SJSA1 (cell line): ENCODE measurements around the gene ZNF280C. TPM values are rescaled to one million over a fixed set of nuclear protein-coding genes. Genes with fewer than 3 reads are reported as not detected.
A peak's percentile ranks its signal among the peaks of the same experiment; 100 is the strongest.
"Not testable (repeated sequence)": the region's sequence is repeated elsewhere in the genome, so short reads cannot be mapped to it uniquely, and the experiment has no call there.

Experiments
- DNase-seq, 2 experiments: peaks; one replicate each; pipeline ENCODE4 v3.0.0-alpha.2; 2015 to 2020; ENCODE audit warnings: low spot score in 2 of 2, low read depth in 1 of 2
- H3K27ac ChIP-seq: fragments of 250-450 bp; sonication (Bioruptor Pico); 2 replicates; pipeline ENCODE4 v1.5.1; 2020; ENCODE audit warnings: mild to moderate bottlenecking, moderate library complexity
- H3K27me3 ChIP-seq: fragments of 250-450 bp; sonication (Bioruptor Pico); replicated peaks from 2 replicates; pipeline ENCODE4 v1.5.1; 2020; ENCODE audit warnings: mild to moderate bottlenecking, moderate library complexity
- H3K36me3 ChIP-seq: fragments of 250-450 bp; sonication (Bioruptor Pico); 2 replicates; pipeline ENCODE4 v1.5.1; 2020; ENCODE audit warnings: mild to moderate bottlenecking
- H3K4me1 ChIP-seq: fragments of 250-450 bp; sonication (Bioruptor Pico); replicated peaks from 2 replicates; pipeline ENCODE4 v1.6.1; 2021; ENCODE audit warnings: mild to moderate bottlenecking
- H3K4me3 ChIP-seq: fragments of 250-450 bp; sonication (Bioruptor Pico); 2 replicates; pipeline ENCODE4 v1.5.1; 2020; ENCODE audit warnings: mild to moderate bottlenecking
- H3K9me3 ChIP-seq: fragments of 250-450 bp; sonication (Bioruptor Pico); replicated peaks from 2 replicates; pipeline ENCODE4 v1.5.1; 2020; ENCODE audit warnings: mild to moderate bottlenecking
- total RNA-seq: library from RNA; depleted of rRNA; stranded (reverse); fragments of >200 nt; shearing (Covaris generic); gene quantifications from 2 replicates; pipeline ENCODE4 v1.2.3, GENCODE V29; 2014

Gene ZNF280C
- total RNA-seq, 1 experiment from 2014 or later = 8.3 TPM

DNA sequence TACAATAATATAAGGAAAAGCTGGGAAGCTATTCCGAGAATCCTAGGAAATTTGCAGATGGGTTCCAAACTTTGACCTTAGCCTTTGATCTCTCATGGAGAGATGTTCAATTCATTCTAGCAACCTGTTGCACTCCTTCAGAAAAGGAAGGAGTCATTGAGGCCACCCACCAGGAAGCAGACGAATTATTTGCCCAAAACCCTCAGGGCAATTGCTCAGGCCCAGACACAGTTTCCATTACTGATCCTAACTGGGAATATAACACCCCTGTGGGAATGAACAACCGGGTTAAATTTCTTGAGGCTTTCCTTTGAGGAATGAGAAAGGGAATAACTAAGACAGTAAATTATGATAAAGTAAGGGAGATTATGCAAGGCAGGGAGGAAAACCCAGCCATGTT is 13.5 kb upstream of the ZNF280C start:
- Histone ChIP-seq H3K4me1 (no peaks in the 10 kb centered on the region), H3K36me3 (no peaks in the 10 kb centered on the region), H3K4me3 (no peak overlapping the region), H3K27me3 (no peaks in the 10 kb centered on the region), H3K27ac (no peak overlapping the region), H3K9me3 (no peaks in the 10 kb centered on the region)
- DNase-seq = no peak

GRCh38 chrX:130280901-130281300 is 12.2 kb upstream of the ZNF280C start:
- Histone ChIP-seq H3K27me3 (no peaks in the 10 kb centered on the region), H3K9me3 (no peaks in the 10 kb centered on the region), H3K4me1 (no peaks in the 10 kb centered on the region), H3K36me3 (no peaks in the 10 kb centered on the region), H3K4me3 (no peak overlapping the region), H3K27ac (no peak overlapping the region)
- DNase-seq = no peak

- not testable (repeated sequence) for H3K27me3 ChIP-seq, H3K36me3 ChIP-seq, H3K27ac ChIP-seq, H3K9me3 ChIP-seq, H3K4me3 ChIP-seq, DNase-seq, H3K4me1 ChIP-seq
Measured at GRCh38 chrX:130272253-130272652, 3.6 kb upstream of the ZNF280C start.

GRCh38 chrX:130269391-130269790 is 692 bp upstream of the ZNF280C start:
- not testable (repeated sequence) for H3K9me3 ChIP-seq, H3K4me1 ChIP-seq, H3K4me3 ChIP-seq, H3K27ac ChIP-seq, H3K36me3 ChIP-seq, H3K27me3 ChIP-seq, DNase-seq

GRCh38 chrX:130267956-130268448 is 697 bp downstream of the ZNF280C start:
- H3K27me3 ChIP-seq = no peaks in the 10 kb centered on the region
- peak overlapping the region; percentile 64 for H3K27ac ChIP-seq
- H3K4me1 ChIP-seq = peaks cover 3% of the 10 kb centered on the region
- no peak for DNase-seq
- H3K9me3 ChIP-seq = no peaks in the 10 kb centered on the region
- H3K4me3 ChIP-seq = peak overlapping the region; percentile 68
- no peaks in the 10 kb centered on the region for H3K36me3 ChIP-seq

GRCh38 chrX:130264573-130264972 is 4.1 kb downstream of the ZNF280C start:
- H3K27ac ChIP-seq = no peak overlapping the region
- H3K27me3 ChIP-seq = no peaks in the 10 kb centered on the region
- H3K4me1 ChIP-seq = peaks cover 13% of the 10 kb centered on the region
- H3K36me3 ChIP-seq = no peaks in the 10 kb centered on the region
- H3K4me3 ChIP-seq = no peak overlapping the region
- H3K9me3 ChIP-seq = no peaks in the 10 kb centered on the region
- no peak for DNase-seq

DNA sequence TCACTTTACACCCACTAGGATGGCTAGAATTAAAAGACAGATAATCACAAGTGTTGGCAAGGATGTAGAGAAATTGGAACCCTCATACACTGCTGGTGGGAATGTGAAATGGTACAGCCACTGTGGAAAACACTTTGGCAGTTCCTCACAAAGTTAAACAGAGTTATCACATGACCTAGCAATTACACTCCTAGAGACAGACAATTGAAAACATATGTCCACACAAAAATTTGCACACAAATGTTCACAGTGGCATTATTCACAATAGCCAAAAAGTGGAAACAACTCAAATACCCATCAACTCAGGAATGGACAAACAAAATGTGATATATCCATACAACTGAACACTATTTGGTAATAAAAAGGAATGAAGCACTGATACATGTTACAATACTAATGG is 5.7 kb downstream of the ZNF280C start:
- Histone ChIP-seq H3K4me1 (peaks cover 13% of the 10 kb centered on the region), H3K9me3 (no peaks in the 10 kb centered on the region), H3K4me3 (no peak overlapping the region), H3K36me3 (no peaks in the 10 kb centered on the region), H3K27ac (peak overlapping the region; percentile 32; the same call in 1 of the 2 replicates), H3K27me3 (no peaks in the 10 kb centered on the region)
- DNase-seq = no peak

DNA sequence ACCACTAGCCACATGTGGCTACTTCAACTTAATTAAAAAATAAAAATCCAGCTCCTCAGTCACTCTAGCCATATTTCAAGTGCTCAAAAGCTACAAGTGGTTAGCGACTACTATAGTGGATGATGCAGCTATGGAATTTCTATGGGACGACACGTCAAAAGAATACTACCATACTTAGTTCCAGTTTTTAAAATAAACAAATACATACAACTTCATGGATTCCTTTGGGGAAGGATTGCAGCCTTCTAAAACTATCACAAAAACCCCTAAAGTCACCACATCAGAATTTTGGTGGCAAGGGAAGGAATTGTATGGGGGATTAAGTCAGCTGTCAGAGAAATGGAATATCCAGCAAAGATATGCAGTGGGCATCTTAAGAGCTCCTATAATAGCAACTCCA is 6.5 kb downstream of the ZNF280C start:
- Histone ChIP-seq H3K27me3 (no peaks in the 10 kb centered on the region), H3K36me3 (no peaks in the 10 kb centered on the region), H3K4me1 (peaks cover 13% of the 10 kb centered on the region), H3K27ac (peak overlapping the region; percentile 32; the same call in 1 of the 2 replicates), H3K9me3 (no peaks in the 10 kb centered on the region), H3K4me3 (no peak overlapping the region)
- DNase-seq = peak in 1 of 2 experiments; percentile 16

DNA sequence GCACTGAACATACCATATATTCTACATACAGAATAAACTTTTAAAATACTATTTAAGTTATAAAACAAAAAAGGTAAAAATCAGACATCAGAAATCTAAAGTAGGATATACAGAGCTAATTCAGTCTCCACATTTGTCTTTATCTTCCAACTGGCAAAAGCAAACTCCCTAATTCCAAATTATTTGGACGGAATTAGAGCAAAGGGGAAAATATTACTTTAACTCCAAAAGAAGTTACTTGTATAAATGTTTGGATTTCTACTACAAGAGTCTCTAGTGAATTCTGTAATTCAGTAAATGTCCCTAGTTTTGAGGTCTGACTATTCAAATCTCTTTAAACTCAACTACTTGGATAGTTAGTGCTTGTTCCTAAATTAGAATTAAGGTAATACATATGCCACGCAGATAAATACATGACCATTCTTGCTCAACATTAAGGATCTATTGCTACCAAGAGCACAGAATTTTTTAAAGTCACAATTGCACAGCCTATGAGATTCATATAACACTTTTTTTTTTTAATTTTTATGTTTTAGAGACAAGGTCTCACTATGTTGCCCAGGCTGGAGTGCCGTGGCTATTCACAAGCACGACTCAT is 7.3 kb downstream of the ZNF280C start:
- Histone ChIP-seq H3K36me3 (no peaks in the 10 kb centered on the region), H3K4me3 (no peak overlapping the region), H3K27ac (no peak overlapping the region), H3K4me1 (peaks cover 13% of the 10 kb centered on the region), H3K27me3 (no peaks in the 10 kb centered on the region), H3K9me3 (no peaks in the 10 kb centered on the region)
- DNase-seq = no peak

DNA sequence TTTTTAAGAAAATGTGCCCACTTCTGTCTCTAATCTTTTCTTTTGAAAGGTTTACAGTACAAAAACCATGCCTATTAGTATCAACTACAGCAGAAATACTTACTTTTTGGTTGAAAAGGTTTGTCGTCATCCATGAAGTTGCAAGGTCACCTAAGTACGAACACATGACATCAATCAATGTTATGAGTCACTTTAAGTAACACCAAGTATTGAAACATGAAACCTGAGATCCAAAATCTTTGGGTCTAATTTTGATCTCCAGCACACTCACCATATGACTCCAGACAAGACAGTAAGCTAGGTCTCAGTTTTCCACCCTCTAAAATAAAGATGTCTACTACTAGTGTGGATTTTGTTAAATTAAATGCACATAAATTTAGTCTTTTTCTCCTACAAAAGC is 8.4 kb downstream of the ZNF280C start:
- Histone ChIP-seq H3K4me3 (no peak overlapping the region), H3K9me3 (no peaks in the 10 kb centered on the region), H3K4me1 (peaks cover 13% of the 10 kb centered on the region), H3K27ac (no peak overlapping the region), H3K36me3 (no peaks in the 10 kb centered on the region), H3K27me3 (no peaks in the 10 kb centered on the region)
- DNase-seq = no peak

DNA sequence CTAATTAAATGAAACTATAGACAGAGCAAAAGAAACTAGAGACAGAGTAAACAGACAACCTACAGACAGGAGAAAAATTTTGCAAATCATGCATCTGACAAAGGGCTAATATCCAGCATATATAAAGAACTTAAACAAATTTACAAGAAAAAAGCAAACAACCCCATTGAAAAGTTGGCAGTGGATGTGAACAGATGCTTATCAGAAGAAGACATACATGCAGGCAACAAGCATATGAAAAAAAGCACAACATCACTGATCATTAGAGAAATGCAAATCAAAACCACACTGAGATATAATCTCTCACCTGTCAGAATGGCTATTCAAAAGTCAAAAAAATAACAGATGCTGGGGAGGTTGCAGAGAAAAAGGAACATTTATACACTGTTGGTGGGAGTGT is 14.8 kb downstream of the ZNF280C start:
- no peak for DNase-seq
- H3K27ac ChIP-seq = no peak overlapping the region
- H3K36me3 ChIP-seq = no peaks in the 10 kb centered on the region
- H3K27me3 ChIP-seq = no peaks in the 10 kb centered on the region
- no peaks in the 10 kb centered on the region for H3K9me3 ChIP-seq
- no peaks in the 10 kb centered on the region for H3K4me1 ChIP-seq
- H3K4me3 ChIP-seq = no peak overlapping the region

- Histone ChIP-seq H3K36me3 (0 out of 2 replicates have a peak, but pooled peaks cover under 1% of the 10 kb centered on the region), H3K27me3 (no peaks in the 10 kb centered on the region), H3K9me3 (no peaks in the 10 kb centered on the region), H3K27ac (no peak overlapping the region), H3K4me1 (peaks cover 1% of the 10 kb centered on the region), H3K4me3 (no peak overlapping the region)
- no peak for DNase-seq
Measured at GRCh38 chrX:130251671-130252070, 17.0 kb downstream of the ZNF280C start.

- no peak overlapping the region for H3K27ac ChIP-seq
- H3K4me1 ChIP-seq = peaks cover 19% of the 10 kb centered on the region
- H3K4me3 ChIP-seq = no peak overlapping the region
- H3K27me3 ChIP-seq = no peaks in the 10 kb centered on the region
- DNase-seq = no peak
- H3K9me3 ChIP-seq = no peaks in the 10 kb centered on the region
- peaks cover 12% of the 10 kb centered on the region for H3K36me3 ChIP-seq
Measured at GRCh38 chrX:130247996-130248395, 20.7 kb downstream of the ZNF280C start.

GRCh38 chrX:130246084-130246483 is 22.6 kb downstream of the ZNF280C start:
- no peak for DNase-seq
- H3K4me3 ChIP-seq = no peak overlapping the region
- no peaks in the 10 kb centered on the region for H3K9me3 ChIP-seq
- peaks cover 17% of the 10 kb centered on the region for H3K36me3 ChIP-seq
- H3K27me3 ChIP-seq = no peaks in the 10 kb centered on the region
- peak overlapping the region; percentile 68 for H3K27ac ChIP-seq
- peaks cover 19% of the 10 kb centered on the region for H3K4me1 ChIP-seq

GRCh38 chrX:130245441-130245840 is 23.3 kb downstream of the ZNF280C start:
- peaks cover 19% of the 10 kb centered on the region for H3K4me1 ChIP-seq
- no peaks in the 10 kb centered on the region for H3K9me3 ChIP-seq
- peak overlapping the region; percentile 68 for H3K27ac ChIP-seq
- H3K27me3 ChIP-seq = no peaks in the 10 kb centered on the region
- H3K4me3 ChIP-seq = no peak overlapping the region
- DNase-seq = peak in 1 of 2 experiments; percentile 61
- peaks cover 17% of the 10 kb centered on the region for H3K36me3 ChIP-seq
